Fibroblast of peridontal ligament (primary cell): Measurements from ENCODE around the gene SLC8A3.

Source experiments
- DNase-seq: peaks from one replicate; pipeline ENCODE4 v3.0.0-alpha.2; 2010; ENCODE audit errors: extremely low read depth

The SLC8A3 gene

GRCh38 chr14:70023871-70024270, 164.9 kb downstream of the SLC8A3 start:
- DNase-seq, result no peak

DNA sequence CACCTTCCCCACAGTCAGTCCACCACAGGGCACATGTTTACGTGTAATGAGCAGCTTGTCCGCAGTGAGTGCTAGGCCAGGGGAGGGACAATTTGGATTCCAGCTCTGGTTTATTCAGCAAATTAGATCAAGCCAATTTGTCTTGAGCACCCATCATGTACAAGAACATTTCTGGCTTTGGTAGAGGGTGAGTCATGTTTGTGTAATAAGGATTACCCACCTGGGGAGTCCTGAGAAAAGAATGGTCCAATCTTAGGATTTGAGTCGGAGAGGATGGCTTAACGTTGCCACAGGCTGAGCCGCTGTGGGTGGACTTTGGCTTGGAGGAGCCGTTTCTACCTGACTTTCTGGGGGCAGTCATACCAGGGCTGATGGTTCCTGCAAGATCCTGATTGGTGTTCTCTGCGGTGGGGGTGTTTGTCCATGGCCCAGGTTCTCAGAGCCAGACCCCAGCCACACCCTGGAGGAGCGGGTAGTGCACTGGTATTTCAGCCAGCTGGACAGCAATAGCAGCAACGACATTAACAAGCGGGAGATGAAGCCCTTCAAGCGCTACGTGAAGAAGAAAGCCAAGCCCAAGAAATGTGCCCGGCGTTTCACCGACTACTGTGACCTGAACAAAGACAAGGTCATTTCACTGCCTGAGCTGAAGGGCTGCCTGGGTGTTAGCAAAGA, 165.8 kb downstream of the SLC8A3 start:
- DNase-seq, result no peak

DNA sequence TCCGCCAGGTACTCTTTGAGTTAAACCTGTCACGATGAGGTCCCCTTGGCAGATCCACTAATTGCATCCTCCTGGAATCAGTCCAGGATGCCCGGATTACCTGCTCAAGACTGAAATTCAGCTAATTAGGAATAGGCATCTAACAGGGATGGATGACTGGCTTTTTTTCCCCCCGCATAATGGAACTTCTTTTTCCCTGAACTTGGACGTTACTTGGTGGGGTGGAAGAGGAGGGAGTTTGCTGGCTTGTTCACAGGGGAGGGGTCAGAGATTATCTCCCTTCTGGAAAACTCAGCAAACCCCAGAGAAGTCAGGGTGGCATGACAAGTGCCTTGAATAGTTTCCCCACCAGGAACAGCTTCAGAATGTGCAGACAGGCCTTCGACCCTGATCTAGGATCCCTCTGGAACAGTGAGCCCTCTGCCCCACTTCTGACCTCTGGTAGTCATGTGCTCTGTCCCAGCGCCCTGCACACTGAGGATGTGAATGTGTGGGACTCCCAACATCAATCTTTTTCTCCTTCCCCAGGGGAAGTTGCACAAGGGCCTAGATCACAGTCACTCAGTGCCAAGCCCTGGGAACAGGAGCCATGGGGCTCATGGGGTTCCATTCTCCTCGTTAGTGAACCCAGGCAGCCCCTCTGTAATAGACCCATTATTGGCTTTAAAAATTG, 167.1 kb downstream of the SLC8A3 start:
- DNase-seq, result no peak

DNA sequence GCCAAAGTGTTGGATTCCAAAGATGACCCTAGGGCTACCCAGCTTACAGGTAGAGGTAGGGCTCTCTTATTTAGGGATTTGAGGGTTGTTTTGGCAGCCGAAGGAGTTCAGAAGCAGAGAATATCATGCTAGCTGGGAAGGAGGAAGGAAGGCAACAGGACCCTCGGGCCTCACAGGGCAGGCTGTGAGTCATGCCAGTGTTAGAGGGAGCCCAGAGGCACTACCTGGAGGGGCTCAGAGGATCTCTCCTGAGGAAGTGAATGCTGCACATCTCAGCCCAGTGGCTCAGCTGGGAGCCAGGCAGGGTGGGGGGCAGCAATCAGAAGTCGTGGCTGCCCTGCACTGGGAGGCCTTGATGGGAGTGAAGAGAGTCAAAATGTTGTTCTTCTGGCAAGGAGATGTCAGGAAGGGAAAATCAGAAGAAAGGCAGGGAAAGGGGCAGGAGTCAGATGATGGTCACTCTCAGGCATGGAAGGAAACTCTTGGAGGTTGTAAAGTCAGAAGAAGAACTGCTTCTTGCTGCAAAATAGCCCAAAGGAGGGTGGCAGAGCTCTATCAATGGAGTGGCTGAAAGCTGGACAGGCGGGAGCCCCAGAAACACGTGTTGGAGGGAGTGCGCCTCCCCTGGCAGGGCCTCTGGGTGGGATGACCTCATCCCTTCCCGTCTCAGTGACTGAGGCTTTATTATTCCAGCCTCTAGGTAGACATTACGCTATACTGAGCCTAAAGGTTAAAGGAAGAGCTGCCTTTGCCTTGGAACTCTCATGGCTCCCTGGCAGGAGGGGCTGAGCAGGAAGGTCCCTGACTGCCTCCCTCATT, 168.2 kb downstream of the SLC8A3 start:
- DNase-seq, result no peak

- no peak for DNase-seq
These were observed 169.1 kb downstream of the SLC8A3 start for GRCh38 chr14:70019695-70020094.

DNA sequence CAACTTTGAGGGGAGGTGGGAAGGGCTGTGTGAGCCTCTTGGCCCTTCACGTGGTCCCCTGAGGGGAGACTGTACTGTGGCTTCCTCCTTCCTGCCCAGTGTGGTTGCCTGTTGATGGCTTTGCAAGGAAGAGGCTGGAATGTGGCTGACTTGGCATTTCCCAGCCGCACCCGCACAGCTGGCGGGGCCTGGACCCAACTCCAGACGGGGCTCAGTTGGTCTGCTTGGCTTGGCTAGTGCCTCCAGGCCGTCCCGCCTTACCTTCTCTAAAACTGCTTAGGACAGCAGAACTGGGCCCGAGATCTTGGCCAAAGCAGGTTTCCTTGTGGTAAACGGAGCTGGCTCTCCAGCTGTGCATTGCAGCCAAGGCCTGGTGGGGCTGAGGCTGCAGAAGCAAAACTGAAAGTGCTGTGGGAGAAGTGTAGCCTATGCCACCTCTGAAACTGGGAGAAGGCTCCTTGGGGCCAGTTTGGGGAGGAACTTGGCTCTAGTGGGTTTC, 170.0 kb downstream of the SLC8A3 start:
- peak; percentile 13 for DNase-seq

DNA sequence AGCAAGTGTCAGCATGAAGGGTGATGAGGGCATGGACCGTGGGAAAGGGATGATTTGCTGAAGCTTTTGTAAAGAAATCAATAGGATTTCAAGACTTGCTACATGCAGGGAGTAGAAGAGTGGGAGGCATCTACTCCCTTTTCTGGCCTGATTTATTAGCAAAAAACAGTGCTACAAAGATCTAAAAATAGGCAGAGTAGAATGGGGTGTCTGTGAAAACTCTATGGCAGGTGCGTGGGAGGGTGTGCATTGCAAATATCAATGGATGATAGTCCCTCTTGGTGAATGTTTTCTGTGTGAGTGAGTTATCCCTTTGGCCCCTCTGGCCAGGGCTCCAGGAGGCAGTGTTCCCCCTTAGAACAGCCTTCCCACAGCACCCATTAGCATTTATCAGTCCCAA, 170.5 kb downstream of the SLC8A3 start:
- no peak for DNase-seq

GRCh38 chr14:70014406-70015095, 174.2 kb downstream of the SLC8A3 start:
- no peak for DNase-seq

- DNase-seq, result no peak
These were observed 175.4 kb downstream of the SLC8A3 start for GRCh38 chr14:70013271-70013873.

DNA sequence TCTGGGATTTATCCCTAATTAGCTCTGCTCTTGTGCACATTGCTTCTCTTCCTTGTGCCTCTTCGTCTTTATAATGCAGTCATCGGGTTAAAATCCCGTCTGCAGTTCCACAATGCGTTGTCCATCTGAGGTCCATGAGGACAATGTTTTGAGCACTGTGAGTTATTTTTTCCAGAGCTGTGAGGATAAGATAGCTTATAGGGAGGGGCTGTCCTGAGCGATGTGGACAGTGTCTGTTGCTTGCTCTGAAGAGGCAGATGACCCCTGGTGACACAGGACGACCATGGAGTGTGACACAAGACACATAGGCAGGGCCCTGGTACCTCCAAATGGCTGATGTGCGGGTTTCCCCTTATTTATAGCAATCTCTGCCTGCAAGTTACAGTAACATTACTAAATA, 177.0 kb downstream of the SLC8A3 start:
- no peak for DNase-seq

- DNase-seq, result no peak
These were observed 177.7 kb downstream of the SLC8A3 start for GRCh38 chr14:70011098-70011497.

DNA sequence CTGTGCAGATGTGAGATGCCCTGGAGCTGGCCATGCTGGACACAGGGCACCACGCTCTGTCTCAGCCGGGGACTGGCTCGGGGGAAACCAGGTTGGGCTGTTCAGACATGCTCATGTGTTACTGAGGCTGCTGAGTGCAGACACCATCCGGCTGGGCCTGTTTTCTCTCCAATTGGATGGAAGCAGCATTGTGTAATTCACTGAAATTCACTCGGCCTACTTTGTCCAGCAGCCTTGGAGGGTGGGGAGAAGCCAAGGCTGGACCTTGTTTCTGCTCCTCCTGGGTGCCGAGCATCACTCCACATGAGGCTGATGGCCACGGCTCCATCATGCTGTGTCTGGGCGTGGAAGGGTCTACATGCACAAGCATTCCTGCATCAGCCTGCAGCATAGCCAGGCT, 178.8 kb downstream of the SLC8A3 start:
- DNase-seq, result no peak

GRCh38 chr14:70008284-70009262, 180.2 kb downstream of the SLC8A3 start:
- no peak for DNase-seq

- DNase-seq, result no peak
These were observed 182.1 kb downstream of the SLC8A3 start for GRCh38 chr14:70006699-70007098.

DNA sequence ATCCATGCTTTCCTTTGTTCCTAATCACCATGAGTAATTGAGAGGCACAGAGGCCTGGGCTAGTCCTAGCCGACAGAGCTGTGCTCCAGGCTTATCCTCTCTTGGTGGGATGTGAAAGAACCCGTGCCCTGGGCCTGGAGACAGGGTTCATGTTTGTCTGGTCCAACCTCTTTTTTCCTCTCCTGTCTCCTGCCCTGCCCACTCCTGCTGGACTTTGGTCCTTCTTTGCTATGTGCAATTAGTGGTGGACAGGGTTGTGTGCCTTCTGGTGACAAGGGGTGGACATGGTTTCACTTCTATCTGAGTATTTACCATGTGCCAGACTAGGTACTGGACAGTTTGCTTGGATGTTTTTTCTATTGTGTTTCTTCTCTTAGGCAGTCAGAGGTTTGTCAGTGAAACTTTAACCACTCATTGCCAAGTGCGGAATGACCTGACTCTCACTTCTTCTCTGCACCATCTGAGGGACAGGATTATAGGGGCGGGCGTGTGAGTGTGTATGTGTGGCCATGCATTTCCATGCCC, 183.4 kb downstream of the SLC8A3 start:
- DNase-seq, result no peak

DNA sequence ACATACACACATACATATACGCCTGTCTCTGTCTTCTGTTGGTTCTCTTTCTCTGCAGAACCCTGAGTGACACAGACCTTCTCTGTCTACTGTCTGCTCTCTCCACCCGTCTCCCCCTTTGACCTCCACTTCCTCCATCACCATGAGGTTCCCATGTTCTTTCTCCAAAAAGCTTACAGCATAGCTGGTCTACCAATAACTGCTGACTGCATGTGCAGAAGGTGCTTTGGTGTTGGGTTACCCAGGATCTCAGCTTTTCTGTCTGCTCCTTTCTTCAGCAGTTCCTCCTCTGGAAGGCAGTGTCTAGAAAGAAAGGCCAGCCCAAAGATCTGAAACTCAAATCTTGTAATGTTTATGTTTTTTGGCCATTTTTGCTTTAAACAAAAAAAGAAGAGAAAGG, 184.0 kb downstream of the SLC8A3 start:
- DNase-seq, result no peak

GRCh38 chr14:70002589-70003346, 186.0 kb downstream of the SLC8A3 start:
- DNase-seq, result no peak

DNA sequence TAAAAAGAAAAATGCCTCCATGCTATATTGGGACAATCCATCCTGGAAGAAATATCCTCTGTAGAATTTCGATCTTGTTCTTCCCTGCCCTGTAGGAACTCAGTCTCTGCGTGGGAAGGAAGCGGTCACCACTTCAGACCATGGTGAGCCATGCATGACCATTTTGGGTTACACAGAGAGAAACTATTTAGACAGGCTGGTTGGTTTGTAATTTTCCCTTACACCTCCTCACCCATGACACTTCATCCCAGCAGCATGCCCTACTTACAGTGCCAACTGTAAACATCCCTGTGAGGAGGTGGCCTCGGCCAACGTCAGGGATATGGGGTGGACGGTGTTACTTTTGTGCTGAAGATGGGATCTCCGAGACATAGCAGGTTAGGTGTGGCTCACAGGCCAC, 188.2 kb downstream of the SLC8A3 start:
- no peak for DNase-seq

DNA sequence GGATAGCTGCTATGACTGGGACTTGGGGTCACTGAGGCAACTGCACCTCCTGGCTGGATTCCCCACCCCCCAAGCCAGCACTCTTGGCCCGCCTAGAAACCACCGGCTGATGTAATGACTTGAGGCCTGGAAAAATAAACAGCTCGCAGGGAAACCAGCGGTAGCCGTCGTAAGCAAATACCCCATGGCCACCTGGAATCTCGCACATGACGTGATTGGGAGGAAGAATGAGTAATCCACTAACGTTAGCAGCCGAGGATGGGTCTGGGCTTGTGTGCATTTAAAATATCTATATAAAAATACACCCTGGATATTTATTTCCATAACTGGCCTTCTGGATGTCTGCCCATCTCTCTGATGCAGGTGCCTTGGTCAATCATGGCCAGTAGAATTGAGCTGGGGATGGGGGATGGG, 189.5 kb downstream of the SLC8A3 start:
- DNase-seq, result no peak
